ENCODE data around the gene UCN3. TPM values are rescaled to one million over a fixed set of nuclear protein-coding genes. Genes with fewer than 3 reads are reported as not detected.

Gene UCN3, protein sequence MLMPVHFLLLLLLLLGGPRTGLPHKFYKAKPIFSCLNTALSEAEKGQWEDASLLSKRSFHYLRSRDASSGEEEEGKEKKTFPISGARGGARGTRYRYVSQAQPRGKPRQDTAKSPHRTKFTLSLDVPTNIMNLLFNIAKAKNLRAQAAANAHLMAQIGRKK
- total RNA-seq (2012; rRNA removed): not detected in 2 replicates

DNA sequence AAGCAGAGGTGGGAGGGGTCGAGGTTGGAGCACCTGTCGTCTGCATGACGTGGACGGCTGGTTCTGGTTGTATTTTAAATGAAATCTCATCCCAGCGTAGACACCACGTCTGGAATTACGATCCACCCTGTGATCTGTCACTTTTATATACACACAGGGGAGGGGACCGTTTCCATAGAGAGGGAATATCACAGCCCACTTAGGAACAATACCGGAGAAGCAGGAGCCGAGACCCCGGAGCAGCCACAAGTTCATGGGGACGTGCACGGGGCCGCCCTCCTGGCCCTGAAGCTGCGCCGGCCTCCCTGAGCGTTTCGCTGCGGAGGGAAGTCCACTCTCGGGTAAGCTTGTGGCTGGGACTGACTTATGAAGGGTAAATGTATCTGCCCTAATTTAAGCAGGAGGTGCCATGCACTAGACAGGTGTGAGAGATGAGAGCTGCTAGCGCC is at the start of gene UCN3:
Gene UCN3 (plus strand): TSS at position 77 of the 449 bp plus-strand sequence. CDS start 8,755 bp downstream, outside the sequence.
- H3K4me3 ChIP-seq (ENCODE audit: low read length): no peak within 1 kb of the TSS
- H3K36me3 ChIP-seq (ENCODE audit: insufficient read depth, low read length): no peaks in the 10 kb centered on the region
- H3K9me3 ChIP-seq (replicated peaks; ENCODE audit: low read length): no peaks in the 10 kb centered on the region
- no peaks in the 10 kb centered on the region for H3K4me1 ChIP-seq (ENCODE audit: control insufficient read depth, insufficient read depth, low read length)
- H3K9ac ChIP-seq (ENCODE audit: low read depth, low read length): no peak within 1 kb of the TSS
- H3K4me2 ChIP-seq (ENCODE audit: low read length): peak within 1 kb of the TSS; percentile 34
- H3K27me3 ChIP-seq (ENCODE audit: control insufficient read depth, insufficient read depth, low read length): peaks cover 79% of the 10 kb centered on the region

DNA sequence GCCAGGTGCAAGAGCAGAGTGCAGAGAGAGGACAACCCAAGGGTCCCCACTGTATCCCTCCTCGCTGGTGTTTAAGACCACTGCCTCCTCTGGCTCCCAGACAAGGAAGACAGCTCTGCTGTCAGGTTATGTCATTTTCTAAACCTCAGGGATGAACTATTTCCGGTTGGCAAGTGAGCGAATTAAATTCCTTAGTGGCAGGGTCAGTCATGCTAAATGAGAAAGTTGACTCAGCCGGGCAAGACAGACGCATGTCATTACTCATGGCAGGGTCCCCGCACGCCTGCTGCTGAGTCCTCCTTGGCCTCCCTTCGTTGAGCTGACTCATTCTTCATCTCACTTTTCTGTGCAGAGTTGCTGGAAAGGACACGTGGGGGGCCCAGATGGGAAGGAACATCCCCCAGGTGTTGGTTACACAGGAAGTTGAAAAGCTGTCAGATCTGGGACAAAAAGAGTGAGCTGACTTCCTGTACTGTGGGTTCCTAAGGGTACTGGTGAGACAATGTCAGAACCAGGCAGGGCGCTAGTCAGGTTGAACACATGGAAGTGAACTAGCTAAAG is 47.1 kb upstream of the UCN3 start:
- H3K9me3 ChIP-seq (replicated peaks; ENCODE audit: low read length): no peaks in the 10 kb centered on the region
- H3K36me3 ChIP-seq (ENCODE audit: insufficient read depth, low read length): no peaks in the 10 kb centered on the region
- H3K9ac ChIP-seq (ENCODE audit: low read depth, low read length): no peak overlapping the region
- H3K4me1 ChIP-seq (ENCODE audit: control insufficient read depth, insufficient read depth, low read length): peaks cover 11% of the 10 kb centered on the region
- H3K27me3 ChIP-seq (ENCODE audit: control insufficient read depth, insufficient read depth, low read length): no peaks in the 10 kb centered on the region
- H3K4me2 ChIP-seq (ENCODE audit: low read length): no peak overlapping the region
- H3K4me3 ChIP-seq (ENCODE audit: low read length): no peak overlapping the region

DNA sequence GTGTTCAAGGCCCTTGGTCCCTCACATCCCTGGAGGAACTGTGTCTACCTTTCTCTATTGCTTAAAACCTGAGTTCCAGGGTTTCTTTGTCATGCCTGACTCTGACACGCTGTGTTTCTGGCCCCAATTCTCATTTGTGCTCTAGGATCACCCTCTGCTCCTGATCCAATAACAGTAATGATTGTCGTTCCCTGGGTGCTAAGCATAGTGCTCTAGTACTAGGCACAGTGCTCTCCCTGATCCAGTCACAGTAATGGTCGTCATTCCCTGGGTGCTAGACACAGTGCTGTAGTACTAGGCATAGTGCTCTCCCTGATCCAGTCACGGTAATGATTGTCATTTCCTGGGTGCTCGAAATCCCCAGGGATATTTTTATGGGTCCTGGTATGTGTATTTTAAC is 46.6 kb upstream of the UCN3 start:
- peaks cover 11% of the 10 kb centered on the region for H3K4me1 ChIP-seq (ENCODE audit: control insufficient read depth, insufficient read depth, low read length)
- no peak overlapping the region for H3K9ac ChIP-seq (ENCODE audit: low read depth, low read length)
- H3K27me3 ChIP-seq (ENCODE audit: control insufficient read depth, insufficient read depth, low read length): no peaks in the 10 kb centered on the region

DNA sequence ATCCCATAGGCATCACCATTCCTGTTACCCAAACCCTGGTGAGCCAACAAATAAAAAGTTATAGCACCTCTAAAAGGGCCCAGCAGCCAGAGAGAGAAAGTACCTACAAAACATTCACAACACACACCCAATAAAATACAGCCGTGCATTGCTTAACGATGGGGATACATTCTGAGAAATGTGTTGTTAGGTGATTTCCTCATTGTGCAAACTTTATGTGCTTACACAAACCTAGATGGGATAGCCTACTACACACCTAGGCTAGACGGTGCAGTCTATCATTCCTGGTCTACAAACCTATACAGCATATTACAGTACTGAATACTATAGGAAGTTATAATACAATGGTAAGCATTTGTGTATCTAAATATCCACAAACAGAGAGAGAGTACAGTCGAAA is 44.9 kb upstream of the UCN3 start:
- peaks cover 6% of the 10 kb centered on the region for H3K27me3 ChIP-seq (ENCODE audit: control insufficient read depth, insufficient read depth, low read length)
- H3K36me3 ChIP-seq (ENCODE audit: insufficient read depth, low read length): no peaks in the 10 kb centered on the region
- H3K4me3 ChIP-seq (ENCODE audit: low read length): no peak overlapping the region
- no peaks in the 10 kb centered on the region for H3K9me3 ChIP-seq (replicated peaks; ENCODE audit: low read length)
- H3K4me1 ChIP-seq (ENCODE audit: control insufficient read depth, insufficient read depth, low read length): peaks cover 11% of the 10 kb centered on the region
- no peak overlapping the region for H3K4me2 ChIP-seq (ENCODE audit: low read length)
- H3K9ac ChIP-seq (ENCODE audit: low read depth, low read length): no peak overlapping the region

More for the DNA sequence above, 46.6 kb upstream of the UCN3 start:
- H3K36me3 ChIP-seq (ENCODE audit: insufficient read depth, low read length): no peaks in the 10 kb centered on the region
- H3K4me3 ChIP-seq (ENCODE audit: low read length): no peak overlapping the region
- no peak overlapping the region for H3K4me2 ChIP-seq (ENCODE audit: low read length)
- H3K9me3 ChIP-seq (replicated peaks; ENCODE audit: low read length): no peaks in the 10 kb centered on the region

DNA sequence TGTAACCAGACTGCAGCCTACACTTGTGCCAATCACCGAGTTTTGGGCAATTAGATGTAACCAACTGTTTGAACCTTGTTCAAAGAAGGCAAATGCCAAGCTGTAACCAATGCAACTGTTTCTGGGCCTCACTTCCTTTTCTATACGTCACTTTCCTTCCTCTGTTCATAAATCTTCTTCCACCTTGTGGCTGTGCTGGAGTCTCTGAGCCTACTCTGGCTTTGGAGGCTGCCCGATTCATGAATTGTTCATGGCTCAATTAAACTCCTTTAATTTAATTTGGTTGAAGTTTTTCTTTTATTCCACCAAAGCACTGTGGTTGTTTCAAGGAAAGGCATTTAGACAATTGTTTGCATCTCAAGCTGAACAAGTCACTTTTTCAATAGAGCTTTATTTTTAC is 43.5 kb upstream of the UCN3 start:
- H3K9me3 ChIP-seq (replicated peaks; ENCODE audit: low read length): no peaks in the 10 kb centered on the region
- no peak overlapping the region for H3K4me3 ChIP-seq (ENCODE audit: low read length)
- H3K9ac ChIP-seq (ENCODE audit: low read depth, low read length): no peak overlapping the region
- peaks cover 11% of the 10 kb centered on the region for H3K27me3 ChIP-seq (ENCODE audit: control insufficient read depth, insufficient read depth, low read length)
- peaks cover 11% of the 10 kb centered on the region for H3K4me1 ChIP-seq (ENCODE audit: control insufficient read depth, insufficient read depth, low read length)
- no peaks in the 10 kb centered on the region for H3K36me3 ChIP-seq (ENCODE audit: insufficient read depth, low read length)
- no peak overlapping the region for H3K4me2 ChIP-seq (ENCODE audit: low read length)

DNA sequence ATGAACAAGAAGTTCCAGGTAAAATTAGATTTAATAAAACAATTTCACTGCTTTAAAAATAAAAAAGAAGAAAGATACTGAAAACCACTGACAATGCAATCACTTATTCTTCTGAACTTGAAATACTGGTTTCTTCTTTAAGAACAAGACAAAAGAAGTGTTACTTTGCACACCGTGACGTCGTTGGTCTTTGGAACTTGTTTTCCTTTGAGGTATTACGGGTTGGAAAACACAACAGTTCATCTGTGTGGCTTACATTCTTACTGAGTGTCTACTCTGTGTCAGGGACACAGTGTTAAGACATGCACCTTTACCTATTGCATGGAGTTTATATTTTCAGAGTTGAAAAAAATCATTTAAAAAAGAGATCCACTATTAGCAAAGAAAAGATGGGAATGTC is 41.3 kb upstream of the UCN3 start:
- no peak overlapping the region for H3K4me2 ChIP-seq (ENCODE audit: low read length)
- H3K36me3 ChIP-seq (ENCODE audit: insufficient read depth, low read length): no peaks in the 10 kb centered on the region
- peaks cover 22% of the 10 kb centered on the region for H3K27me3 ChIP-seq (ENCODE audit: control insufficient read depth, insufficient read depth, low read length)
- H3K9me3 ChIP-seq (replicated peaks; ENCODE audit: low read length): no peaks in the 10 kb centered on the region
- no peak overlapping the region for H3K9ac ChIP-seq (ENCODE audit: low read depth, low read length)
- H3K4me1 ChIP-seq (ENCODE audit: control insufficient read depth, insufficient read depth, low read length): no peaks in the 10 kb centered on the region
- no peak overlapping the region for H3K4me3 ChIP-seq (ENCODE audit: low read length)

DNA sequence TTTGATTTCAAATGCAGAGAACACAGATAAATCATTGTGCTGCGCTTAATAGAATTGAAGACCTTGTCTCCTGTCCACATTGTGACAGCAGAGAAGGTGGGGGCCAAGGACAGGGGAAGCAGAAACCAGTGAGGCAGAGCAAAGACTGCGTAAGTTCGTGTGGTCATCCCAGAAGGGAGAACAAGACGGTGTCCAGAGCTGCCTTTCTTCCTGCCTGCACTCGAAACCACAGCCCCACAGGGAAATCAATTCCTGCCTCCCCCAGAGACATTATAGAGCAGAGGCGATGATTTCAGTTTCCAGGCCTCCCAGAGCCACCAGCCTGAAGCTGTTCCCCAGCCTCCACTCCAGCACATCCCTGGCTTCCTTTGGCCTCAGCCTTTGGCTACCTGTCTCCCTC is 39.7 kb upstream of the UCN3 start:
- peaks cover 28% of the 10 kb centered on the region for H3K27me3 ChIP-seq (ENCODE audit: control insufficient read depth, insufficient read depth, low read length)
- H3K4me2 ChIP-seq (ENCODE audit: low read length): no peak overlapping the region
- no peaks in the 10 kb centered on the region for H3K9me3 ChIP-seq (replicated peaks; ENCODE audit: low read length)
- H3K4me1 ChIP-seq (ENCODE audit: control insufficient read depth, insufficient read depth, low read length): no peaks in the 10 kb centered on the region
- H3K4me3 ChIP-seq (ENCODE audit: low read length): no peak overlapping the region
- no peaks in the 10 kb centered on the region for H3K36me3 ChIP-seq (ENCODE audit: insufficient read depth, low read length)
- no peak overlapping the region for H3K9ac ChIP-seq (ENCODE audit: low read depth, low read length)

DNA sequence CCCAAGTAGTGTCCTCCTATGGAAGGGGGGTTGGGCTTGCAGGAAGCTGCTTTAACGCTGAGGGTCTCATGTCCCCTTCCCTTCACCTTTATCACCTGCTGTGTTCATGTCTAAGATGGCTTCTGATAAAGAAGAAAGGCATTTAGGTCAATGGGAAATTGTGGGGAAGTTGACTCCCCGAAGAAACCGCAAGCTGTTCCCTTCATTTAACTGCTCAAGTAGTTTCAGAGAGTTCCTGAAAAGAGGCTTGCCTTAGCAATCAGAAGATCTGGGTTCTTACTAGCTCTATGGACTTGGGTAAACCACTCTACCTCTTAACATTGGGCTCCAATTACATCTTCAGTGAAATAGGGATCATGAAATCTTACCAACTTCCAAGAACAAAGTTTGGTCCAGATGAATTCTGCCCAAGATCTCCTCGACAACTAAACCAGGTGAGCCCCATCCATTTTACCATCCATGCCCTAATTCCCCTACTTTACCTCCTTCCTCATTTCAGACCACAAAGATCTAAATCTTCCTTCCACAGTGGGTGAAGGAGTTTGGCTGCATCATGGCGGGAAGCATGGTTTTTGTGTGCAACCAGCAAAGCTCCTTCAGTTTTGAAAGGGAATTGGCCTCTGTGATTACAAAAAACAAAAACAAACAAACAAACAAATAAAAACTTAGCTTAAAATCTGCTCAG is 30.4 kb upstream of the UCN3 start:
- Histone ChIP-seq H3K4me2 (ENCODE audit: low read length) (no peak overlapping the region), H3K4me3 (ENCODE audit: low read length) (no peak overlapping the region), H3K4me1 (ENCODE audit: control insufficient read depth, insufficient read depth, low read length) (no peaks in the 10 kb centered on the region)

DNA sequence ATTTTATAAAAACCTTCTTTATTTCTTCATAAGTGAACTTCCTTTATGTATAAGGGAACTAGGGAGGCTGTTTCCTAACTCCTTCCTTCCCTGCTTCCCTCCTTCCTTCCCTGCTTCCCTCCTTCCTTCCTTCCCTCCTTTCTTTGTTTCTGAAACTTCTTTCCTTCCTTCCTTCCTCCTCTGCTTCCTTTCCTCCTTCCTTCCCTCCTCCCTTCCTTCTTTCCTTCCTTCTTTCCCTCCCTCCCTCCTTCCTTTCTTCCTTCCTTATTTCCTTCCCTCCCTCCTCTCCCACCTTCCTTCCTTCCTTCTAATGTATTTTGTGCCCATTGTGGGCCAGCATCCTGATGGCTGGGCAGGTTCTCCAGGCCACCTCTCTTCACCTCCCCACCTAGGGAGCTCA is 26.8 kb upstream of the UCN3 start:
- Histone ChIP-seq H3K9ac (ENCODE audit: low read depth, low read length) (no peak overlapping the region), H3K4me2 (ENCODE audit: low read length) (no peak overlapping the region), H3K4me1 (ENCODE audit: control insufficient read depth, insufficient read depth, low read length) (no peaks in the 10 kb centered on the region), H3K9me3 (replicated peaks; ENCODE audit: low read length) (no peaks in the 10 kb centered on the region), H3K27me3 (ENCODE audit: control insufficient read depth, insufficient read depth, low read length) (peaks cover 40% of the 10 kb centered on the region), H3K4me3 (ENCODE audit: low read length) (no peak overlapping the region), H3K36me3 (ENCODE audit: insufficient read depth, low read length) (no peaks in the 10 kb centered on the region)

More for the DNA sequence above, 30.4 kb upstream of the UCN3 start:
- Histone ChIP-seq H3K27me3 (ENCODE audit: control insufficient read depth, insufficient read depth, low read length) (peaks cover 34% of the 10 kb centered on the region), H3K36me3 (ENCODE audit: insufficient read depth, low read length) (no peaks in the 10 kb centered on the region), H3K9ac (ENCODE audit: low read depth, low read length) (no peak overlapping the region), H3K9me3 (replicated peaks; ENCODE audit: low read length) (no peaks in the 10 kb centered on the region)

DNA sequence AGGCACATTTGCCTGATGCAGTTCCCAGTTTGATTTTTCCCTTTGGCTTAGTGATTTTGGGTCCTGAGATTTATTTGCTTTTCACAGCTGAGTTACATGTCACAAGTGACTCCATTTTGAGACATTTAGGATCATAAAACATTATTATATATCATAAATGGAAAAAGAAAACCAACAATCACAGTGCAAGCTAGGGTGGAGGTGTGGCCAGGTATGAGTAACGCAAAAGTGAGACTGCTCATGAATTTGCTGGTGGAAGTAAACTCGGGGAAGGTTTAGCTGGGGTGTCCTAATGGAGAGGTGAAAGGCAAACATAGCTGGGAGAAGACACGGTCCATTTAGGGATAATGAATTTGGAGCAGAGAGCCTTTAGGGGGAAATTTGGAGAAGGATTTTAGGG is 21.7 kb upstream of the UCN3 start:
- Histone ChIP-seq H3K9me3 (replicated peaks; ENCODE audit: low read length) (no peaks in the 10 kb centered on the region), H3K4me2 (ENCODE audit: low read length) (no peak overlapping the region), H3K27me3 (ENCODE audit: control insufficient read depth, insufficient read depth, low read length) (peaks cover 31% of the 10 kb centered on the region), H3K4me3 (ENCODE audit: low read length) (no peak overlapping the region), H3K9ac (ENCODE audit: low read depth, low read length) (no peak overlapping the region), H3K4me1 (ENCODE audit: control insufficient read depth, insufficient read depth, low read length) (no peaks in the 10 kb centered on the region), H3K36me3 (ENCODE audit: insufficient read depth, low read length) (no peaks in the 10 kb centered on the region)

DNA sequence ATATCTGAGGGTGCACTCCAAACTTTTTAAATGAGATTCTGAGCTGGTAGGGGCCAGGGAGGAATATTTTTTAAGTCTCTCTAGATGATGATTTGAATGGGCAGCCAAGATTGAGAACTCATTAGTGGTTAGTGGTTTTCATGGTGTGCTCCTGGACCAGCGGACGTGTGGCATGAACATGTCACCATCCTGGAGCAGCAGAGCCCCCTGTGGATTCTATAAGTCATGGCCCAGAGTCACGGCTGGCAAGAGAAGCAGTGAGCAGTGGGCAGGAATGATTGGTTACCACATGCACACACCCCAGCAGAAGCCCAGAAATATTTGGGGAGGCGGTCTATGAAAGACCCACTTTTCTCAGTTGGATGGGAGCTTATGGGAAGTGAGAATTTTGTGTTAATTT is 21.2 kb upstream of the UCN3 start:
- Histone ChIP-seq H3K9me3 (replicated peaks; ENCODE audit: low read length) (no peaks in the 10 kb centered on the region), H3K36me3 (ENCODE audit: insufficient read depth, low read length) (no peaks in the 10 kb centered on the region), H3K27me3 (ENCODE audit: control insufficient read depth, insufficient read depth, low read length) (peaks cover 31% of the 10 kb centered on the region), H3K4me3 (ENCODE audit: low read length) (no peak overlapping the region), H3K9ac (ENCODE audit: low read depth, low read length) (no peak overlapping the region), H3K4me1 (ENCODE audit: control insufficient read depth, insufficient read depth, low read length) (no peaks in the 10 kb centered on the region), H3K4me2 (ENCODE audit: low read length) (no peak overlapping the region)

DNA sequence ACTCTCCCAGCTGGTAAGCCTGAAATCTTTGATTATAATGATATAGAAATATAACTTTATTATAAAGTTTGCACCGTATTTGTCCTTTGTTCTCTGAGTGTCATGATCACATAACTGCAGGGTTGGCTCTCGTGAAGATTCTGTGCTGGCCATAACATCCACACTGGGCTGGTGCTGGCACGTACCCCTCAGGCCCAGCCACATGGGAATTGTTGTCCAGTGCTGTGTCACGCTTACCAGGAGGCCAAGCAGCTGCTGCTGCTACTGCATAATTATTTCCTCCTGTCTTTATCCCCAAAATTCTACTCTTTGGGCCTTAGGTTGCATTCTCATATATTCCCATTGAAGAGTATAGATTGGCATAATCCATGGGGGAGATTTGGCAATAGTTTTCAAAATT is 20.8 kb upstream of the UCN3 start:
- H3K27me3 ChIP-seq (ENCODE audit: control insufficient read depth, insufficient read depth, low read length): peaks cover 31% of the 10 kb centered on the region
- H3K4me3 ChIP-seq (ENCODE audit: low read length): no peak overlapping the region
- H3K9me3 ChIP-seq (replicated peaks; ENCODE audit: low read length): no peaks in the 10 kb centered on the region
- H3K4me1 ChIP-seq (ENCODE audit: control insufficient read depth, insufficient read depth, low read length): no peaks in the 10 kb centered on the region
- no peak overlapping the region for H3K9ac ChIP-seq (ENCODE audit: low read depth, low read length)
- no peak overlapping the region for H3K4me2 ChIP-seq (ENCODE audit: low read length)
- H3K36me3 ChIP-seq (ENCODE audit: insufficient read depth, low read length): no peaks in the 10 kb centered on the region
